GM19351 (cell line): ENCODE data around the gene DYNC1LI2.
A peak's percentile ranks its signal among the peaks of the same experiment; 100 is the strongest.
"Not testable (repeated sequence)": the region's sequence is repeated elsewhere in the genome, so short reads cannot be mapped to it uniquely, and the experiment has no call there.

Experiments used
- ATAC-seq: cut with Tn5 transposase; IDR thresholded peaks from one replicate; pipeline ENCODE4 v1.9.1; 2021; ENCODE audit warnings: mild to moderate bottlenecking, moderate library complexity; ENCODE audit not compliant: unreplicated experiment

The DYNC1LI2 gene

GRCh38 chr16:66751303-66751991 lies at the start of gene DYNC1LI2:
DYNC1LI2 (minus strand) TSS chr16:66751609; CDS start chr16:66751591, 18 bp downstream.
- peak; percentile 81 for ATAC-seq

- no peak for ATAC-seq
Measured at GRCh38 chr16:66800856-66801255, 49.4 kb upstream of the DYNC1LI2 start.

- ATAC-seq = no peak
Measured at GRCh38 chr16:66798161-66798560, 46.8 kb upstream of the DYNC1LI2 start.

- ATAC-seq = not testable (repeated sequence)
Measured at GRCh38 chr16:66793984-66794383, 42.6 kb upstream of the DYNC1LI2 start.

GRCh38 chr16:66790130-66790733 lies 38.8 kb upstream of the DYNC1LI2 start:
- no peak for ATAC-seq

- no peak for ATAC-seq
Measured at GRCh38 chr16:66787427-66787826, 36.0 kb upstream of the DYNC1LI2 start.

GRCh38 chr16:66786551-66786950 lies 35.1 kb upstream of the DYNC1LI2 start:
- ATAC-seq = no peak

- ATAC-seq = no peak
Measured at GRCh38 chr16:66776457-66776856, 25.0 kb upstream of the DYNC1LI2 start.

- no peak for ATAC-seq
Measured at GRCh38 chr16:66774981-66775380, 23.6 kb upstream of the DYNC1LI2 start.

GRCh38 chr16:66758086-66758485 lies 6.7 kb upstream of the DYNC1LI2 start:
- no peak for ATAC-seq

- ATAC-seq = no peak
Measured at GRCh38 chr16:66754819-66755218, 3.4 kb upstream of the DYNC1LI2 start.

GRCh38 chr16:66754211-66754610 lies 2.8 kb upstream of the DYNC1LI2 start:
- no peak for ATAC-seq

- no peak for ATAC-seq
Measured at GRCh38 chr16:66752958-66753357, 1.5 kb upstream of the DYNC1LI2 start.

GRCh38 chr16:66752379-66752778 lies 970 bp upstream of the DYNC1LI2 start:
- no peak for ATAC-seq

- no peak for ATAC-seq
Measured at GRCh38 chr16:66751992-66752322, 548 bp upstream of the DYNC1LI2 start.

GRCh38 chr16:66751053-66751302 lies 431 bp downstream of the DYNC1LI2 start:
- ATAC-seq = no peak

GRCh38 chr16:66750279-66751052 lies 943 bp downstream of the DYNC1LI2 start:
- no peak for ATAC-seq

GRCh38 chr16:66746682-66747081 lies 4.7 kb downstream of the DYNC1LI2 start:
- peak; percentile 44 for ATAC-seq

GRCh38 chr16:66746048-66746447 lies 5.4 kb downstream of the DYNC1LI2 start:
- ATAC-seq = no peak

GRCh38 chr16:66741950-66742808 lies 9.2 kb downstream of the DYNC1LI2 start:
- ATAC-seq = no peak

GRCh38 chr16:66741169-66741900 lies 10.1 kb downstream of the DYNC1LI2 start:
- no peak for ATAC-seq
